ENCODE results near the gene PRSS1.

DNA sequence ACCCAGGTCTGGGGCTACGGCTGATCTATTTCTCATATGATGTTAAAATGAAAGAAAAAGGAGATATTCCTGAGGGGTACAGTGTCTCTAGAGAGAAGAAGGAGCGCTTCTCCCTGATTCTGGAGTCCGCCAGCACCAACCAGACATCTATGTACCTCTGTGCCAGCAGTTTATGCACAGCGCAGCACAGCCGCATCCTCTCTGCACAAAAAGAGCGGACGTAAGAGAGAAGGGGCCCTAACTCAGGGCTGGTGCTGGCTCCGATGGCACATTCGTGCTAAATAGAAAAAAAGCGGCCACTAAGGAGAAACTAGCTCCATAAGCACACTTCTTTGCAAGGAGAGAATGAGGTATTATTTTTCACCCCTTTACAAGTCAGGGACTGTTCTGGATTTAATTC lies 28.3 kb upstream of the PRSS1 start:
- TF ChIP-seq, protein P1, sequence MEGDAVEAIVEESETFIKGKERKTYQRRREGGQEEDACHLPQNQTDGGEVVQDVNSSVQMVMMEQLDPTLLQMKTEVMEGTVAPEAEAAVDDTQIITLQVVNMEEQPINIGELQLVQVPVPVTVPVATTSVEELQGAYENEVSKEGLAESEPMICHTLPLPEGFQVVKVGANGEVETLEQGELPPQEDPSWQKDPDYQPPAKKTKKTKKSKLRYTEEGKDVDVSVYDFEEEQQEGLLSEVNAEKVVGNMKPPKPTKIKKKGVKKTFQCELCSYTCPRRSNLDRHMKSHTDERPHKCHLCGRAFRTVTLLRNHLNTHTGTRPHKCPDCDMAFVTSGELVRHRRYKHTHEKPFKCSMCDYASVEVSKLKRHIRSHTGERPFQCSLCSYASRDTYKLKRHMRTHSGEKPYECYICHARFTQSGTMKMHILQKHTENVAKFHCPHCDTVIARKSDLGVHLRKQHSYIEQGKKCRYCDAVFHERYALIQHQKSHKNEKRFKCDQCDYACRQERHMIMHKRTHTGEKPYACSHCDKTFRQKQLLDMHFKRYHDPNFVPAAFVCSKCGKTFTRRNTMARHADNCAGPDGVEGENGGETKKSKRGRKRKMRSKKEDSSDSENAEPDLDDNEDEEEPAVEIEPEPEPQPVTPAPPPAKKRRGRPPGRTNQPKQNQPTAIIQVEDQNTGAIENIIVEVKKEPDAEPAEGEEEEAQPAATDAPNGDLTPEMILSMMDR (IDR thresholded peaks at IDR 0.05) = no peak
- TF ChIP-seq POLR2AphosphoS5 (IDR thresholded peaks at IDR 0.05; ENCODE audit: low read depth, low read length) (no peak), TCF7L2 (IDR thresholded peaks at IDR 0.05; ENCODE audit: low read depth, low read length) (no peak)
- TF ChIP-seq, protein P2, sequence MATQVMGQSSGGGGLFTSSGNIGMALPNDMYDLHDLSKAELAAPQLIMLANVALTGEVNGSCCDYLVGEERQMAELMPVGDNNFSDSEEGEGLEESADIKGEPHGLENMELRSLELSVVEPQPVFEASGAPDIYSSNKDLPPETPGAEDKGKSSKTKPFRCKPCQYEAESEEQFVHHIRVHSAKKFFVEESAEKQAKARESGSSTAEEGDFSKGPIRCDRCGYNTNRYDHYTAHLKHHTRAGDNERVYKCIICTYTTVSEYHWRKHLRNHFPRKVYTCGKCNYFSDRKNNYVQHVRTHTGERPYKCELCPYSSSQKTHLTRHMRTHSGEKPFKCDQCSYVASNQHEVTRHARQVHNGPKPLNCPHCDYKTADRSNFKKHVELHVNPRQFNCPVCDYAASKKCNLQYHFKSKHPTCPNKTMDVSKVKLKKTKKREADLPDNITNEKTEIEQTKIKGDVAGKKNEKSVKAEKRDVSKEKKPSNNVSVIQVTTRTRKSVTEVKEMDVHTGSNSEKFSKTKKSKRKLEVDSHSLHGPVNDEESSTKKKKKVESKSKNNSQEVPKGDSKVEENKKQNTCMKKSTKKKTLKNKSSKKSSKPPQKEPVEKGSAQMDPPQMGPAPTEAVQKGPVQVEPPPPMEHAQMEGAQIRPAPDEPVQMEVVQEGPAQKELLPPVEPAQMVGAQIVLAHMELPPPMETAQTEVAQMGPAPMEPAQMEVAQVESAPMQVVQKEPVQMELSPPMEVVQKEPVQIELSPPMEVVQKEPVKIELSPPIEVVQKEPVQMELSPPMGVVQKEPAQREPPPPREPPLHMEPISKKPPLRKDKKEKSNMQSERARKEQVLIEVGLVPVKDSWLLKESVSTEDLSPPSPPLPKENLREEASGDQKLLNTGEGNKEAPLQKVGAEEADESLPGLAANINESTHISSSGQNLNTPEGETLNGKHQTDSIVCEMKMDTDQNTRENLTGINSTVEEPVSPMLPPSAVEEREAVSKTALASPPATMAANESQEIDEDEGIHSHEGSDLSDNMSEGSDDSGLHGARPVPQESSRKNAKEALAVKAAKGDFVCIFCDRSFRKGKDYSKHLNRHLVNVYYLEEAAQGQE (IDR thresholded peaks at IDR 0.05; ENCODE audit: insufficient read depth in 1 of 2, low read depth in 2 of 2, low read length in 1 of 2) = no peak

All from Panc1 (cell line).